ENCODE data around the gene CHN1.

GRCh38 chr2:174752403-174753037, 252.7 kb downstream of the CHN1 start:
- TF ChIP-seq CTBP1 (IDR thresholded peaks at IDR 0.05; ENCODE audit: borderline replicate concordance) (no peak), SP1 (IDR thresholded peaks at IDR 0.05) (no peak), SUZ12 (IDR thresholded peaks at IDR 0.05) (no peak), FOXA1 (IDR thresholded peaks at IDR 0.05) (no peak), FOXK2 (IDR thresholded peaks at IDR 0.05) (no peak), BHLHE40 (IDR thresholded peaks at IDR 0.05; ENCODE audit: borderline replicate concordance) (no peak), FOXM1 (IDR thresholded peaks at IDR 0.05; ENCODE audit: borderline replicate concordance) (no peak), NFRKB (IDR thresholded peaks at IDR 0.05) (no peak), TARDBP (IDR thresholded peaks at IDR 0.05) (no peak), ELF4 (IDR thresholded peaks at IDR 0.05) (no peak), L3MBTL2 (conservative IDR thresholded peaks at IDR 0.05) (no peak), HDGF (IDR thresholded peaks at IDR 0.05; ENCODE audit: borderline replicate concordance) (no peak), LEF1 (IDR thresholded peaks at IDR 0.05; ENCODE audit: borderline replicate concordance) (no peak)
